OCI-LY1 (cell line): ENCODE data around the gene AQR.

ENCODE experiments used
- H2AFZ ChIP-seq: fragments of 200-600 bp; sonication (generic), shearing (Covaris generic); 2 replicates; pipeline ENCODE4 v1.6.0; 2014; ENCODE audit warnings: antibody characterized with exemption, mild to moderate bottlenecking, low read length
- H3F3A ChIP-seq: fragments of 200-600 bp; sonication (generic), shearing (Covaris generic); 2 replicates; pipeline ENCODE4 v1.6.0; 2014; ENCODE audit warnings: mild to moderate bottlenecking, antibody characterized with exemption, low read length, moderate library complexity; ENCODE audit not compliant: insufficient read depth
- H3K27ac ChIP-seq: fragments of 200-600 bp; sonication (generic); 2 replicates; pipeline ENCODE4 v1.5.1; 2014; ENCODE audit warnings: low read length, mixed run types, mild to moderate bottlenecking, low read depth; ENCODE audit not compliant: poor library complexity, severe bottlenecking
- H3K27me3 ChIP-seq: fragments of 200-600 bp; sonication (generic); 2 replicates; pipeline ENCODE4 v1.6.0; 2014; ENCODE audit warnings: antibody characterized with exemption, mild to moderate bottlenecking, low read length, moderate library complexity; ENCODE audit not compliant: insufficient read depth
- H3K36me3 ChIP-seq: fragments of 200-600 bp; sonication (generic); 2 replicates; pipeline ENCODE4 v1.6.1; 2014; ENCODE audit warnings: mild to moderate bottlenecking, antibody characterized with exemption, low read length, moderate library complexity, mixed read lengths; ENCODE audit not compliant: insufficient read depth
- H3K4me1 ChIP-seq: fragments of 200-600 bp; sonication (generic); 2 replicates; pipeline ENCODE4 v1.5.1; 2014; ENCODE audit warnings: mild to moderate bottlenecking, low read length, moderate library complexity; ENCODE audit not compliant: insufficient read depth, severe bottlenecking
- H3K4me2 ChIP-seq: fragments of 200-600 bp; sonication (generic), shearing (Covaris generic); 2 replicates; pipeline ENCODE4 v1.6.1; 2014; ENCODE audit warnings: low read length
- H3K4me3 ChIP-seq: fragments of 200-600 bp; sonication (generic); 2 replicates; pipeline ENCODE4 v1.5.1; 2014; ENCODE audit warnings: low read length, low read depth, mild to moderate bottlenecking, mixed read lengths; ENCODE audit not compliant: poor library complexity, severe bottlenecking
- H3K79me2 ChIP-seq: fragments of 200-600 bp; shearing (Covaris generic); 2 replicates; pipeline ENCODE4 v1.6.1; 2016; ENCODE audit warnings: mixed run types, low read length, mixed read lengths; ENCODE audit not compliant: insufficient read depth
- H3K9ac ChIP-seq: fragments of 200-600 bp; sonication (generic), shearing (Covaris generic); 2 replicates; pipeline ENCODE4 v1.6.1; 2014; ENCODE audit warnings: mild to moderate bottlenecking, low read length, mixed read lengths
- H3K9me2 ChIP-seq: fragments of 200-600 bp; sonication (generic), shearing (Covaris generic); 2 replicates; pipeline ENCODE4 v1.6.1; 2014; ENCODE audit warnings: low read depth, mild to moderate bottlenecking, low read length, mixed read lengths
- H3K9me3 ChIP-seq: fragments of 200-600 bp; shearing (Covaris generic); 2 replicates; pipeline ENCODE4 v1.6.1; 2014; ENCODE audit warnings: low read length, mixed read lengths
- H4K20me1 ChIP-seq: fragments of 200-600 bp; sonication (generic), shearing (Covaris generic); 2 replicates; pipeline ENCODE4 v1.6.0; 2016; ENCODE audit warnings: mild to moderate bottlenecking, low read length; ENCODE audit not compliant: insufficient read depth
- CTCF ChIP-seq: fragments of 200-600 bp; sonication (generic), shearing (Covaris generic); IDR thresholded peaks from 2 replicates; pipeline ENCODE4 v1.5.1; 2017; ENCODE audit warnings: mild to moderate bottlenecking, antibody characterized with exemption, low read length, moderate library complexity, mixed read lengths
- EZH2 ChIP-seq: fragments of 200-600 bp; sonication (generic), shearing (Covaris generic); IDR thresholded peaks from 2 replicates; pipeline ENCODE4 v1.8.0; 2017; ENCODE audit warnings: borderline replicate concordance, mixed run types, mild to moderate bottlenecking, antibody characterized with exemption, low read length, moderate library complexity, mixed read lengths

AQR gene

GRCh38 chr15:34984889-34985630, 15.5 kb upstream of the AQR start:
- Histone ChIP-seq H3K27ac (no peak overlapping the region), H3K9me2 (no peaks in the 10 kb centered on the region), H3K27me3 (no peaks in the 10 kb centered on the region), H3K4me2 (peak overlapping the region; percentile 37), H3K4me3 (peak overlapping the region; percentile 4), H3K4me1 (peaks cover 37% of the 10 kb centered on the region), H3K79me2 (peaks cover 45% of the 10 kb centered on the region), H2AFZ (no peak overlapping the region), H3F3A (no peaks in the 10 kb centered on the region), H4K20me1 (no peaks in the 10 kb centered on the region), H3K9me3 (no peaks in the 10 kb centered on the region), H3K36me3 (peaks cover 46% of the 10 kb centered on the region), H3K9ac (peak overlapping the region; percentile 12; the same call in 1 of the 2 replicates)
- TF ChIP-seq CTCF (no peak), EZH2 (no peak)

GRCh38 chr15:34976743-34977142, 7.2 kb upstream of the AQR start:
- no peak overlapping the region for H3K4me3 ChIP-seq
- TF ChIP-seq CTCF (no peak), EZH2 (no peak)
- no peaks in the 10 kb centered on the region for H4K20me1 ChIP-seq
- H3K79me2 ChIP-seq = no peaks in the 10 kb centered on the region
- no peak overlapping the region for H3K4me2 ChIP-seq
- H3F3A ChIP-seq = no peaks in the 10 kb centered on the region
- no peaks in the 10 kb centered on the region for H3K4me1 ChIP-seq
- no peaks in the 10 kb centered on the region for H3K27me3 ChIP-seq
- H3K27ac ChIP-seq = no peak overlapping the region
- H2AFZ ChIP-seq = no peak overlapping the region
- no peak overlapping the region for H3K9ac ChIP-seq
- H3K36me3 ChIP-seq = peaks cover 18% of the 10 kb centered on the region; the same call in 1 of the 2 replicates
- no peaks in the 10 kb centered on the region for H3K9me3 ChIP-seq
- H3K9me2 ChIP-seq = no peaks in the 10 kb centered on the region

- H3K9me2 ChIP-seq = no peaks in the 10 kb centered on the region
- no peak overlapping the region for H3K9ac ChIP-seq
- no peak overlapping the region for H3K4me3 ChIP-seq
- no peak overlapping the region for H3K4me2 ChIP-seq
- TF ChIP-seq CTCF (no peak), EZH2 (no peak)
- no peaks in the 10 kb centered on the region for H3F3A ChIP-seq
- H3K4me1 ChIP-seq = no peaks in the 10 kb centered on the region
- H3K27ac ChIP-seq = no peak overlapping the region
- no peaks in the 10 kb centered on the region for H3K79me2 ChIP-seq
- H3K9me3 ChIP-seq = no peaks in the 10 kb centered on the region
- H4K20me1 ChIP-seq = no peaks in the 10 kb centered on the region
- H3K36me3 ChIP-seq = peaks cover 12% of the 10 kb centered on the region; the same call in 1 of the 2 replicates
- no peak overlapping the region for H2AFZ ChIP-seq
- no peaks in the 10 kb centered on the region for H3K27me3 ChIP-seq
These were observed 6.5 kb upstream of the AQR start for GRCh38 chr15:34976073-34976472.
